RKO (cell line): ENCODE measurements around the gene CTDP1.

Source experiments
- DNase-seq: peaks from one replicate; pipeline ENCODE4 v3.0.0-alpha.2; 2016; ENCODE audit warnings: low spot score

CTDP1 gene

GRCh38 chr18:79796531-79797405, 117.2 kb downstream of the CTDP1 start:
- DNase-seq, result no peak

DNA sequence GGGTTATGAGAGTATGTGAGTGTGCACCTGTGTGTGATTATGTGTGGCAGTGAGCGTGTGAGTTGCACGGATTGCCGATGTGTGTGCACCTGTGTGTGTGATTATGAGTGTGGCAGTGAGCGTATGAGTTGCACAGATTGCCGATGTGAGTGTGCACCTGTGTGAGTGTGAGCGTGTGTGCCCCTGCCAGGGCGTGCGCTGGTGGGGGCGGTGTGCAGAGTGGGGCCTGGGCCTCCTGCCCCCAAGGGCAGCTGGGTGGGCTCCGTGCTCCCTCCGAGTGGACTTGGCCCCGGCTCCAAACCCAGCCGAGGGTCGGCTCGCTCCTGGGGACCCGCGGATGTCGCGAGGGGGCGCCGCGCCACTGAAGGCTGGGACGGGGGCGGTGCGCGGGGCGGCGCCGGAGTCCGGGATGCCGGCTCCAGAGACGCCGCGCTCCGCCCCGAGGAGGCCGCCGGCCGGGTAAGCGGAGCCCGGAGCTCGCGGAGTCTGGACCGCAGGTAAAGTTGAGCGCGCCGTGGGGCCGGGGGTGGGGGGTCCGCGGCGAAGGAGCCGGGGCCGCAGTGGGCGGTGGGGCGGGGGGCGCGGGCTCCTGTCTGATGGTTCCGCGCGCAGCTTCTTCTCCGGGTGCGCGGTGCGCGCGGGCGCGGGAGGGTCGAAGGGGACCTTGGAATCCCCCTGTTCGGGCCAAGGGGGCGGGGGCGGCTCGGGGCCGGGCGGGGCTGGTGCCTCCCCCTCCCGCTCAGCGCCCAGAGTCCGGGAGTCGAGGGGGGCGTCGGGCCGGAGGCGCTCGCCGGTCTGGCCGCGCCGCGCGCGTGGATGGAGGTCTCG, 118.1 kb downstream of the CTDP1 start, which contains the start of gene KCNG2:
Gene KCNG2 (plus strand): TSS at position 421 of the 828 bp plus-strand sequence. CDS start 65,730 bp downstream, outside the sequence.
- no peak for DNase-seq

DNA sequence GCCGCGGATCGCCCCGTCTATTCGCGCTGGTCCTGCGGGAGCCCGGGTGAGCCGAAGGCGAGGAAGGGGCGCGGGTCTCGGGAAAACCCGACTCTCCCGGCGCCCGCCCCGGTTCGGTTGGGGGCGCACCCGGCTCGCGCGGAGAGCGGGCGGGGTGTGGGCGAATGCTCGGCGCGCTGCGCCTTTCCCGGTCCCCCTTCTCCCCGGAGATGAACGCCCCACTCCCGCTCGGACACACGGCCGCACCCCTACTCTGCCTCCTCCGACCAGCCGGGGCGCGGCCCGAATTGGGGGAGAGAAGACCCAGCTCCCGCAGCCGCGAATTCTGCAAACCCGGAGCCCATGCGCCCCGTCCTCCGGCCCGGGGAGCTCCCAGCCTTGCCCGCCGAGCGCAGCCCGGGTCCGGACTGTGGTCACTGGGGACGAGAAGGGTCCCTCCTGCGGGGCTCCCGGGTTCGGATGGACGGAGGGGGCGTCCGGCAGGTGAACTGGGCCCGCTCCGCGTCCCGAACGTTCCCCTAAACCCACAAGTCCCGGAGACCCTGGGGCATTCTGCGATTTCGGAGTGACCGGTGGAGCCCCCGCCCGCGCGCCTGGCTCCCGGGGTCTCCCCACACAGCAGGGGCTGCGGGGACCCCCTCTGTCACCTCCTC, 118.9 kb downstream of the CTDP1 start:
- no peak for DNase-seq

DNA sequence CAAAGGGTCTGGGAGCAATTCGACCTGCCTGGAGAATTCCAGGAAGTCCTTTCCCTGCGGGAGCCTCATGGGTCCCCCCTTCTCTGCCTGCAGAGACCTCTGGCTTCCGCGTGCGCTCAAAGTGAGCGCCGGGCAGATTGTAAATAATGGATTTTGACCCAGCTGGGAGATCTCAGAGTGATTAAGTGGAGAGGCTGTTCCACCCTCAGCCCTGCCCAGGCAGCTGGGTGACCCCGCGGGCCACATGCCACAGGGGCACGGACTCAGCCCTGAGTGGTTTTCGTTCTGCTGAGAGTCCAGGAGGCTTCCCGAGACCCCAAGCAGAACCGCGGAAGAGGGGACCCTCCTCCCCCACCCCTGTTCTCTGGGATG, 119.4 kb downstream of the CTDP1 start:
- DNase-seq, result no peak

DNA sequence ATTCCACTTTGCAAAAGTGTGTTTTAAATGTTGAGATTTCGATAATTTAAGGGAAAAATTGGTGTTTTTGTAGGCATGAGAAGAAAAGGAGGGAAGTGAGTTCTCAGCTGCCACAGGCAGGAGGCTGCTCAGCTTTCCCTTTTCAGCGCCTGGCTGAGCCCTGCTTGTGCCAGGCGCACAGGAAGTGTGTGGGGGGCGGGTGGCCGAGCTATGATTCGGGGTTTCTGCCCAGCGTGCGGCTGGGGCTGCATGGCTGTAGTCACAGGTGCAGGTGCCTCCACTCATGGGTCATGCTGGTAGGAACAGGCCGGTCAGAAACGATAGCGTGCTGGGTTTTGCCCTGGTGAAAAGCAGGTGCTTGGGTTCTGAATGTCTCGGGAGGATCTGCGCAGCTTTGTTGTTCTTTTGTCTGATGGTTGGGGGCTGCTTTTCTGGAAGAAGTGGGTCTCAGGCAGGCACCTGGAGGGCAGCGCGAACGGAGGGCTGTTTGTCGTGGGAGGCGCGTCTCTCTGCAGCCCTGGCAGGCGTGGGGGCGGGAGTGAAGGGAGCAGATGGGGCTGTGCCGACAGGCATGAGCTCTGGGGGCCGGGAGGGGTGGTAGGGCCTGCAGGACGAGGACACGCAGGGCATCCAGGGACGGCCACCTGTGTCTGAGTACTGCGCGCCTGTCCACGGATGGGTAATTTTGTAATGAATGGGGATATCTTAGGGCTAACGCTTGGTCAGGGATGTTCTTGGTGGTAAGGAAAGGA, 120.2 kb downstream of the CTDP1 start:
- DNase-seq, result no peak

DNA sequence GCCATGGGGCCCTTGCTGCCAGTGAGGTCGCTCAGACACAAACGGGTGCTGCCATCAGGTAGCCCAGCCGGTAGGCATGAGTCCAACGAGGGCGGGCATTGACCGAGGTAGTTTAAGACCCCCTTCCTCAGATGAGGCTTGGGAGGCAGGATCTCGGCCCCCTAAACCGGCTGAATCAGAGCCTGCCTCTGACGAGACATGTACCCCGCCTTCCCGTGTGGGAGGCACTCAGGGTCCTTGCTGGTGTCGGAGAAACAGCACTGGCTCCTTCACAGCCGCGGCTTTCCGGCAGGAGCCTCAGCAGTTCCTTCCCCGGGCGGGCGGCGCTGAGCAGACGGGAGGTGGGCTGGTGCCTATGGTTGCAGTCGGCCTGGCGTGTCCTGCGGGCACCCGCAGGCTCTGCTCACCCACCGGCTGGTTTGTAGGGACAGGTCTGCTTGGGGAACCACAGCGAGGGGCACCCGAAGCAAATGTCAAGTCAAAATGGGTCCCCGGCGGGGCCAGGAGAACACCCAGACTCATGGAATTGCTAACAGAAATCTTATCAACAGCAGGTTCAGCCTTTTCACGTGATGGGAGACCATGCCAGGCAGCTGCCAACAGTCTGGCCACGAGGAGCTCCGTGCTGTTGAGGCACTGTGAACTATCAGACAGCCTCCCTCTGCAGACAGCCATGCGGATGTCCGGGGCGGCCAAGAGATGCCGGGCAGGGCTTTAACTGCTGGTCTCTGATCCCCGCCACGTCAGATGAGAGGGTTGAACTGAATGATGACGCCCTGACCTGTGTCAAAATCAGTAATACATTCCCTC, 121.0 kb downstream of the CTDP1 start:
- no peak for DNase-seq

DNA sequence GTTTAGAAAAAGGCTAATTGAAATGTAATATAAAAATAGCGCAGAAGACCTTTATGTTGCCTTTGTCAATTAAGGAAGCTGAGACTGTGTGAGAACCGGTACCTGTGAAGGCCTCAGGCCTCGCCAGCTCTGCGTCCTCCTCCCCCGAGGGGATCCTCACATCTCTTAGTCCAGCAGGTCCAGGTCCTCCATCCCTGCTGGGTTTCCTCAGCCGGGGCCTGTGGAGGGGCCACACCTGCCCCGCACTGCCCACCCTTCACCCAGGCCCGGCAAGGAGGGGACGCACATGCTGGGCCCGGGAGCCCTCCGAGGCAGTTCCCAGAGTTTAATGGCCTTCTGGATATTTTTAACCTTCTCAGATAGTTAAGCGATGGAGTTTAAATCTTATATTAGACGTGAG, 121.6 kb downstream of the CTDP1 start:
- no peak for DNase-seq

DNA sequence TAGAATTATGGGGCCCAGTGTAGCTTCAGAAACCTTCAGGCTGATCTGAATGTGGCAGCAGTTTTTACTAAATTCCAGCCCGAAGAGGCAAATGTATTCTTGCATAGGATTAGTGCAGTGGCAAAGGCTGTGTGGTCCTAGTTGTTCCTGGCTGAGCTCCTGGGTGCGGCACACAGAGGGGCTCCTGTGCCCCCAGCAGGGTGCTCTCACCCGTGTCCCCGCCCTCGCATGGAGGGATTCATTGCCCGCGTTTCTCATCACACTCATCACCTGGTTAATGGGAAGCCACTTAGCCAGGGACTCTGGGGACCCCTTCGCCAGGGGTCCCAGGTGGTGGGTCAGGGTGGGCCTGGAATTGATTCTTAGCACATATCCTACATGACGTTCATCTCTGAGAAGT, 122.0 kb downstream of the CTDP1 start:
- no peak for DNase-seq

DNA sequence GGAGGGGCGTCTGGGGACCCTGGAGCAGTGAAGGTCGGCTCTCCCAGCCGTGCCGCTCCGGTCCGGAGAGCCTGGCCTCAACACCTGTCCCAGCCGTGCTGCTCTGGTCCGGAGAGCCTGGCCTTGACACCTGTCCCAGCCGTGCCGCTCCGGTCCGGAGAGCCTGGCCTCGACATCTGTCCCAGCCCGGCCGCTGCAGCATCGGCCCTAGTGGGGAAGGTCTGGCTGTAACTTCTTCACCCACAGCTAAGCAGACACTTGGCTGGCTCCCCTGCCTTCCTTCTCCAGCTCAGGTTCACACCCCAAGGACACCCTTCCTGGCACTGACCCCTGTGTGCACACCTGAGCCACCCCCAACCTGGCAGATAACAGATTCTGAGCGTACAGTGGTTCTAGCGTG, 122.7 kb downstream of the CTDP1 start:
- DNase-seq, result no peak

DNA sequence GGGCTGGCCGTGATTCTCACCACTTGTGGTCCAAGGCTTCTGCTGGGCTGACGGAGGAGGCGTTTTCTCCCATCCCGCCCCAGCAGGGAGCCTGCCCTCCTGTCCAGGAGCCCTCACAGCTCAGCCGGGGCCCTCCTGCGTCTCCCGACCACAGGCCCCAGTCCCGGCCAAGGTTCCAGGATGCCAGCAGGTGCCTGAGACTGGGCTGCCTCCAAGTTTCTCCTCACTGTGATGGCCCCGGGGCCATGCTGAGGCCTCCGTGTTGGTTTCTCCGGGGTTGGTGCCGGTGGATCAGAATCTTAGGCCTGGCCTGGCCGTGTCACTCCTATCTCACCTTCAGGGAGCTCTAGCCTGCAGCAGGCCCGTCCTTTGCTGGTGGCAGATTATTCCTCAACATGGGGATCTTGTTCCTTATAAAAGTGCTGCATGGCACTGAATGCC, 124.0 kb downstream of the CTDP1 start:
- no peak for DNase-seq
